ENCODE results near the gene SPIB. TPM values are rescaled to one million over a fixed set of nuclear protein-coding genes. Genes with fewer than 3 reads are reported as not detected.

Gene SPIB
- total RNA-seq, 4 donors from 2014 or later: not detected

- no peak overlapping the region for H3K4me3 ChIP-seq (ENCODE audit: low read depth, poor library complexity, severe bottlenecking)
- WGBS, 2 donors: 90% methylated on average over 32 to 34 of the region's 36 CpGs
- no peak for DNase-seq (ENCODE audit: low spot score in 2 of 2)
- intact Hi-C loops (cut with DNase I; ENCODE audit: low total_unique reads): no loop called here
- TF ChIP-seq POLR2A (IDR thresholded peaks at IDR 0.05): no peak
- no peak for TF ChIP-seq CTCF (IDR thresholded peaks at IDR 0.05)
Measured at GRCh38 chr19:50378169-50378862, 40.4 kb upstream of the SPIB start.

- DNase-seq (ENCODE audit: low spot score in 2 of 2): no peak
- 92 to 97% methylated on average over 5 to 10 of the region's 10 CpGs for WGBS, 2 donors
- H3K4me3 ChIP-seq (ENCODE audit: low read depth, poor library complexity, severe bottlenecking): no peak overlapping the region
- intact Hi-C loops (cut with DNase I; ENCODE audit: low total_unique reads): no loop called here
- TF ChIP-seq CTCF (IDR thresholded peaks at IDR 0.05) (no peak), POLR2A (IDR thresholded peaks at IDR 0.05) (no peak)
Measured at GRCh38 chr19:50378863-50379236, 39.9 kb upstream of the SPIB start.

GRCh38 chr19:50379602-50380001 lies 39.1 kb upstream of the SPIB start:
- 90 to 93% methylated on average over 11 of the region's 11 CpGs for WGBS, 2 donors
- intact Hi-C loops (cut with DNase I; ENCODE audit: low total_unique reads): loop anchor here (5.0 kb wide), 1 partner anchor 423 kb away; no protein-coding TSS in a partner anchor
- TF ChIP-seq POLR2A (IDR thresholded peaks at IDR 0.05) (no peak), CTCF (IDR thresholded peaks at IDR 0.05) (no peak)
- no peak overlapping the region for H3K4me3 ChIP-seq (ENCODE audit: low read depth, poor library complexity, severe bottlenecking)
- no peak for DNase-seq (ENCODE audit: low spot score in 2 of 2)

- WGBS, 2 donors: 80 to 81% methylated on average over 11 of the region's 11 CpGs
- intact Hi-C loops (cut with DNase I; ENCODE audit: low total_unique reads): loop anchor here (5.0 kb wide), 1 partner anchor 422 kb away; no protein-coding TSS in a partner anchor
- TF ChIP-seq POLR2A (IDR thresholded peaks at IDR 0.05) (no peak), CTCF (IDR thresholded peaks at IDR 0.05) (no peak)
- no peak for DNase-seq (ENCODE audit: low spot score in 2 of 2)
- H3K4me3 ChIP-seq (ENCODE audit: low read depth, poor library complexity, severe bottlenecking): no peak overlapping the region
Measured at GRCh38 chr19:50380137-50380536, 38.6 kb upstream of the SPIB start.

- DNase-seq (ENCODE audit: low spot score in 2 of 2): no peak
- intact Hi-C loops (cut with DNase I; ENCODE audit: low total_unique reads): loop anchor here (5.0 kb wide), 1 partner anchor 422 kb away; no protein-coding TSS in a partner anchor
- TF ChIP-seq POLR2A (IDR thresholded peaks at IDR 0.05): no peak
- no peak for TF ChIP-seq CTCF (IDR thresholded peaks at IDR 0.05)
- no peak overlapping the region for H3K4me3 ChIP-seq (ENCODE audit: low read depth, poor library complexity, severe bottlenecking)
- 81 to 82% methylated on average over 8 of the region's 8 CpGs for WGBS, 2 donors
Measured at GRCh38 chr19:50380751-50381151, 38.0 kb upstream of the SPIB start.
